ENCODE data around the gene CNOT4.
"Not testable (repeated sequence)": the region's sequence is repeated elsewhere in the genome, so short reads cannot be mapped to it uniquely, and the experiment has no call there.

The CNOT4 gene

DNA sequence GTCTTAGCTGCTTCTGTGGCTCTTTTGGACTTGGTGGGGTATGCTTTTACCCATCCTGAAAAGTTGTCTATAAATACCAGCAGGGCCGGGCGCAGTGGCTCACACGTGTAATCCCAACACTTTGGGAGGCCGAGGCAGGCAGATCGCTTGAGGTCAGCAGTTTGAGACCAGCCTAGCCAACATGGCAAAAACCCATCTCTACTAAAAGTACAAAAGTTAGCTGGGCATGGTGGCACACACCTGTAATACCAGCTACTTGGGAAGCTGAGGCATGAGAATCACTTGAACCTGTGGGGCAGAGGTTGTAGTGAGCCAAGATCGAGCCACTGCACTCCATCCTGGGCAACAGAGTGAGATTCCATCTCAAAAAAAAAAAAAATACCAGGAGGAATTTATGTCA lies 188.9 kb downstream of the CNOT4 start:
- WGBS (ENCODE audit: extremely low coverage, insufficient coverage, insufficient read length): no CpG with 5 or more reads among the region's 6 CpGs
- H2BK12ac ChIP-seq (ENCODE audit: low read length); H3K18ac ChIP-seq (ENCODE audit: low read length): not testable (repeated sequence)

DNA sequence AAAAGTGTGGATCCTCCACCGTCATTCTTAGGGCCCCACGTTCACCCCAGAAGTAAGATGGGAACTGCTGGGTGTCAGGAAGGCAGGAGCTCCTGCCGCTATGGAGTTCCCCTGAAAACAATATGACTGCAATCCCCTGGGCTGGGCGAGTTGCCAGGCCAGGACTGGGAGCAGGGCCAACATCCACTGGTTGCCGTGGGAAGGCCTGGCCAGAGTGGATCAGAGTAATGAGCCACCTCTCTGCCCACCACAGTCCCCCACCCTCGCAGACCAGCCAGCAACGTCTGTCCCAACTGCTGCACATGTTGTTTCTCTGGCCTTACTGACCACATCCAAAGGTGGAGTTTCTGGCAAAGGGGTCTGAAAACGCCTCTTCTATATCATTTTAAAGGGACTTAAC lies 189.6 kb downstream of the CNOT4 start:
- H3K23ac ChIP-seq (ENCODE audit: low read length): no peak overlapping the region
- no peak overlapping the region for H2AK5ac ChIP-seq (ENCODE audit: low read length)
- no peak overlapping the region for H3K4ac ChIP-seq (ENCODE audit: low read depth, low read length)
- no peak overlapping the region for H4K8ac ChIP-seq (ENCODE audit: low read depth, low read length)
- H4K91ac ChIP-seq (ENCODE audit: low read depth, low read length): no peak overlapping the region
- H3K4me3 ChIP-seq (ENCODE audit: low read depth, low read length): no peak overlapping the region
- H2BK120ac ChIP-seq (ENCODE audit: insufficient read depth, low read length, poor library complexity): no peak overlapping the region
- H2AFZ ChIP-seq (ENCODE audit: insufficient read depth, low read length, poor library complexity): no peak overlapping the region
- H3K9ac ChIP-seq (ENCODE audit: low read length): no peak overlapping the region
- H2BK12ac ChIP-seq (ENCODE audit: low read length): no peak overlapping the region
- no peaks in the 10 kb centered on the region for H3K79me2 ChIP-seq (ENCODE audit: control insufficient read depth, insufficient read depth, low read length, poor library complexity)
- H3K79me1 ChIP-seq (ENCODE audit: low read length): no peaks in the 10 kb centered on the region
- no peak overlapping the region for H3K27ac ChIP-seq (ENCODE audit: low read depth, low read length)
- peaks cover 0 to 3% of the 10 kb centered on the region in 2 experiments for H3K4me1 ChIP-seq (ENCODE audit: control insufficient read depth in 1 of 2, insufficient read depth in 2 of 2, low read length in 2 of 2)
- H3K18ac ChIP-seq (ENCODE audit: low read length): no peak overlapping the region
- H4K12ac ChIP-seq (ENCODE audit: low read depth, low read length): no peak overlapping the region
- no peaks in the 10 kb centered on the region for H3K36me3 ChIP-seq (ENCODE audit: control insufficient read depth in 1 of 2, insufficient read depth in 2 of 2, low read length in 2 of 2)
- no peak for DNase-seq
- no peak overlapping the region for H3K14ac ChIP-seq (ENCODE audit: low read length)
- no peaks in the 10 kb centered on the region for H3K27me3 ChIP-seq (ENCODE audit: insufficient read depth, low read length)
- no peak overlapping the region for H3K4me2 ChIP-seq (ENCODE audit: low read length)
- H3K9me3 ChIP-seq (ENCODE audit: insufficient read depth, low read depth, low read length): no peaks in the 10 kb centered on the region
- WGBS (ENCODE audit: extremely low coverage, insufficient coverage, insufficient read length): no CpG with 5 or more reads among the region's 8 CpGs
- no peak overlapping the region for H2BK5ac ChIP-seq (ENCODE audit: low read depth, low read length, poor library complexity)

More for the DNA sequence above, 188.9 kb downstream of the CNOT4 start:
- H3K14ac ChIP-seq (ENCODE audit: low read length); H4K12ac ChIP-seq (ENCODE audit: low read depth, low read length); H3K4ac ChIP-seq (ENCODE audit: low read depth, low read length); H2BK5ac ChIP-seq (ENCODE audit: low read depth, low read length, poor library complexity); H3K4me2 ChIP-seq (ENCODE audit: low read length); H3K9me3 ChIP-seq (ENCODE audit: insufficient read depth, low read depth, low read length); H3K27ac ChIP-seq (ENCODE audit: low read depth, low read length); H3K27me3 ChIP-seq (ENCODE audit: insufficient read depth, low read length); H4K8ac ChIP-seq (ENCODE audit: low read depth, low read length); H3K4me3 ChIP-seq (ENCODE audit: low read depth, low read length); H3K4me1 ChIP-seq (ENCODE audit: control insufficient read depth in 1 of 2, insufficient read depth in 2 of 2, low read length in 2 of 2); H3K79me2 ChIP-seq (ENCODE audit: control insufficient read depth, insufficient read depth, low read length, poor library complexity); H3K9ac ChIP-seq (ENCODE audit: low read length); H3K23ac ChIP-seq (ENCODE audit: low read length); H2AK5ac ChIP-seq (ENCODE audit: low read length); DNase-seq; H3K79me1 ChIP-seq (ENCODE audit: low read length); H3K36me3 ChIP-seq (ENCODE audit: control insufficient read depth in 1 of 2, insufficient read depth in 2 of 2, low read length in 2 of 2); H4K91ac ChIP-seq (ENCODE audit: low read depth, low read length); H2AFZ ChIP-seq (ENCODE audit: insufficient read depth, low read length, poor library complexity); H2BK120ac ChIP-seq (ENCODE audit: insufficient read depth, low read length, poor library complexity): not testable (repeated sequence)

DNA sequence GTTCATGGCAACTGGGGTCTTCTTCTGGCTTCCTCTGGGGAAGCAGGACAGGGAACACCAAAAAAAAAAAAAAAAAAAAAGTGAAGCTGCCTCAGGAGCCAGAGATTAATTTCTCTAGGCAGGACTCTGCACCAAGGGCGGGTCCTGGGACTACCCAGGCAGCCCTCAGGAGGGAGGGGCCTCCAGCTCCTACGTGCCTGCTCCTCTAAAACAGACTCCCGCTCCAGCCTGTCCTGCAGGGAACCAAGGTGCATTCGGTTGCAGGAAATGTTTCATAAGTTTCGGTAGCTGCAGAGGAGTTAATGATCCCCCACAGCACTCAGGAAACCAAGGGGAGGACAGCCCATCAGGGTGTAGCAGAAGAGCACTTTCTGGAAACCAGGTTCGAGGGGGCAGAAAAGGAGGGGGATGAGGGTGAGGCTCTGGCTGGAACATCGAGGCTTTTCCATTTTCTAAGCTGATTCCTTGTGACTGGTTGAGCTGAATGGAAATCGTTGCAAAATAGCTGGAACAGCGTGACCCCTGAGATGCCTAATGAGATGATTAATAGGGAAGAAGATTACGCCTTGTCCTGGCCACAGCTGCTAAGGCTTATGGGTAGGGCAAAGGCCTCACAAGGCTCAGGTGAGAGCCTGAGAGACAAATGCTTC lies 192.1 kb downstream of the CNOT4 start:
- Histone ChIP-seq H3K14ac (ENCODE audit: low read length) (no peak overlapping the region), H3K4me3 (ENCODE audit: low read depth, low read length) (no peak overlapping the region), H3K79me1 (ENCODE audit: low read length) (no peaks in the 10 kb centered on the region), H3K9me3 (ENCODE audit: insufficient read depth, low read depth, low read length) (peaks cover 2% of the 10 kb centered on the region), H2BK12ac (ENCODE audit: low read length) (no peak overlapping the region), H3K79me2 (ENCODE audit: control insufficient read depth, insufficient read depth, low read length, poor library complexity) (no peaks in the 10 kb centered on the region), H4K8ac (ENCODE audit: low read depth, low read length) (no peak overlapping the region), H3K23ac (ENCODE audit: low read length) (no peak overlapping the region), H3K36me3 (ENCODE audit: control insufficient read depth in 1 of 2, insufficient read depth in 2 of 2, low read length in 2 of 2) (no peaks in the 10 kb centered on the region), H2BK120ac (ENCODE audit: insufficient read depth, low read length, poor library complexity) (no peak overlapping the region), H3K4me2 (ENCODE audit: low read length) (no peak overlapping the region), H2AFZ (ENCODE audit: insufficient read depth, low read length, poor library complexity) (no peak overlapping the region), H2AK5ac (ENCODE audit: low read length) (no peak overlapping the region), H3K27me3 (ENCODE audit: insufficient read depth, low read length) (no peaks in the 10 kb centered on the region), H3K4ac (ENCODE audit: low read depth, low read length) (no peak overlapping the region), H3K4me1 (ENCODE audit: control insufficient read depth in 1 of 2, insufficient read depth in 2 of 2, low read length in 2 of 2) (peaks cover 0 to 3% of the 10 kb centered on the region in 2 experiments), H3K27ac (ENCODE audit: low read depth, low read length) (no peak overlapping the region), H2BK5ac (ENCODE audit: low read depth, low read length, poor library complexity) (no peak overlapping the region), H4K12ac (ENCODE audit: low read depth, low read length) (no peak overlapping the region), H4K91ac (ENCODE audit: low read depth, low read length) (no peak overlapping the region), H3K9ac (ENCODE audit: low read length) (no peak overlapping the region), H3K18ac (ENCODE audit: low read length) (no peak overlapping the region)
- no peak for DNase-seq
- WGBS (ENCODE audit: extremely low coverage, insufficient coverage, insufficient read length): no CpG with 5 or more reads among the region's 10 CpGs

DNA sequence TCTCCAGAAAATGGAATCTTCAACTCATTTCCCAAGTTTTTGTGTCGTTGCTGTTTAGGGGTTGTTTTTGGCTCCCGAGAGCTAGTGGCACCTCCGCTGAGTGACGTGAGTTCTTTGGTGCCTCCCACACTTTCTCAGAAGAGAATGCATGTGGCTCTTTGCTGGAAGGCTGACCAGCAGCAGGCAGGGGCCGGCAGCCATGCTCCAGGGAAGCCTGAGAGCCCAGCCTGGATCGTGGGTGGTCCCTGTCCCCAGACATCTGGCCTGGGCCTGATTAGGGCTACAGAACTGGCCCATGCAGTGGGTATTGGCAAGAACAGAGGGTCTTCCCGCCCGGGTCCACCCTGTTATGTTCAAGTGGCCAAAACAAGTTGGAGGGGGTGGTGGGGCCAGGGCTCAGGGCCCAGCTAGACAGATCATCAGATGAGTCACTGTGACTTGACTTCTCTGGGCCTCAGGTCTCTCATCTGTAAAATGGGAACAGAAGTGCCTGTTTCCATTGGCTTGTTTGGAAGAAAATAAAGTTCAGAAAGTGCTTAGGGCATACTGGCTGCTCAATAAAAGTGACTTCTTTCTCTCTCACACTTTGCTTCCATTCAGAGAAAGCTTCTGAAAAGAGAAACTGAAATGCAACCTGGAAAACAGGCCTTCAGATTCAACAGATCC lies 193.1 kb downstream of the CNOT4 start:
- Histone ChIP-seq H3K23ac (ENCODE audit: low read length) (no peak overlapping the region), H3K36me3 (ENCODE audit: control insufficient read depth in 1 of 2, insufficient read depth in 2 of 2, low read length in 2 of 2) (no peaks in the 10 kb centered on the region), H3K4ac (ENCODE audit: low read depth, low read length) (no peak overlapping the region), H2AFZ (ENCODE audit: insufficient read depth, low read length, poor library complexity) (no peak overlapping the region), H2BK120ac (ENCODE audit: insufficient read depth, low read length, poor library complexity) (no peak overlapping the region), H3K14ac (ENCODE audit: low read length) (no peak overlapping the region), H4K91ac (ENCODE audit: low read depth, low read length) (no peak overlapping the region), H3K18ac (ENCODE audit: low read length) (no peak overlapping the region), H3K79me1 (ENCODE audit: low read length) (no peaks in the 10 kb centered on the region), H3K9ac (ENCODE audit: low read length) (no peak overlapping the region), H3K4me3 (ENCODE audit: low read depth, low read length) (no peak overlapping the region), H2BK5ac (ENCODE audit: low read depth, low read length, poor library complexity) (no peak overlapping the region), H3K4me2 (ENCODE audit: low read length) (no peak overlapping the region), H3K9me3 (ENCODE audit: insufficient read depth, low read depth, low read length) (peaks cover 2% of the 10 kb centered on the region), H4K12ac (ENCODE audit: low read depth, low read length) (no peak overlapping the region), H3K4me1 (ENCODE audit: control insufficient read depth in 1 of 2, insufficient read depth in 2 of 2, low read length in 2 of 2) (peaks cover 0 to under 1% of the 10 kb centered on the region in 2 experiments), H2BK12ac (ENCODE audit: low read length) (no peak overlapping the region), H3K27me3 (ENCODE audit: insufficient read depth, low read length) (no peaks in the 10 kb centered on the region), H3K79me2 (ENCODE audit: control insufficient read depth, insufficient read depth, low read length, poor library complexity) (no peaks in the 10 kb centered on the region), H2AK5ac (ENCODE audit: low read length) (no peak overlapping the region), H3K27ac (ENCODE audit: low read depth, low read length) (no peak overlapping the region), H4K8ac (ENCODE audit: low read depth, low read length) (no peak overlapping the region)
- no peak for DNase-seq
- WGBS (ENCODE audit: extremely low coverage, insufficient coverage, insufficient read length): no CpG with 5 or more reads among the region's 8 CpGs

All from trophoblast cell (in vitro differentiated cells and primary cell).